H9 (cell line): ENCODE data around the gene MYOF. TPM values are rescaled to one million over a fixed set of nuclear protein-coding genes. Genes with fewer than 3 reads are reported as not detected.

Experiments
- DNase-seq: peaks from one replicate; pipeline ENCODE4 v3.0.0-alpha.2; 2017
- H2AFZ ChIP-seq: one replicate; pipeline ENCODE4 v1.6.1; 2013; ENCODE audit warnings: mild to moderate bottlenecking, low read length, control low read depth, moderate library complexity
- H2AK5ac ChIP-seq: 2 replicates; pipeline ENCODE4 v1.6.1; 2013; ENCODE audit warnings: low read length, control low read depth, mixed read lengths; ENCODE audit not compliant: insufficient read length
- H2BK120ac ChIP-seq: one replicate; pipeline ENCODE4 v1.6.1; 2013; ENCODE audit warnings: low read depth, mild to moderate bottlenecking, low read length, control low read depth, inconsistent platforms; ENCODE audit not compliant: poor library complexity, severe bottlenecking
- H2BK12ac ChIP-seq: 2 replicates; pipeline ENCODE4 v1.6.1; 2013; ENCODE audit warnings: low read length, control low read depth, mixed read lengths, low read depth; ENCODE audit not compliant: insufficient read length
- H2BK15ac ChIP-seq: 2 replicates; pipeline ENCODE4 v1.6.1; 2013; ENCODE audit warnings: low read depth, low read length, control low read depth
- H2BK20ac ChIP-seq: one replicate; pipeline ENCODE4 v1.6.1; 2013; ENCODE audit warnings: low read depth, mild to moderate bottlenecking, low read length, control low read depth, inconsistent platforms; ENCODE audit not compliant: poor library complexity, severe bottlenecking
- H2BK5ac ChIP-seq: 2 replicates; pipeline ENCODE4 v1.6.1; 2013; ENCODE audit warnings: low read length, control low read depth, mixed read lengths; ENCODE audit not compliant: insufficient read length
- H3K14ac ChIP-seq: 2 replicates; pipeline ENCODE4 v1.6.1; 2013; ENCODE audit warnings: low read length, control low read depth; ENCODE audit not compliant: insufficient read depth
- H3K18ac ChIP-seq: 2 replicates; pipeline ENCODE4 v1.6.1; 2013; ENCODE audit warnings: low read depth, mild to moderate bottlenecking, mixed read lengths, low read length, control low read depth; ENCODE audit not compliant: insufficient read length
- H3K23ac ChIP-seq: 2 replicates; pipeline ENCODE4 v1.6.1; 2013; ENCODE audit warnings: low read length, control low read depth, mixed read lengths, low read depth; ENCODE audit not compliant: insufficient read length
- H3K23me2 ChIP-seq: 2 replicates; pipeline ENCODE4 v1.6.1; 2013; ENCODE audit warnings: low read depth, mild to moderate bottlenecking, mixed read lengths, low read length, control low read depth; ENCODE audit not compliant: insufficient read length, poor library complexity, severe bottlenecking
- H3K27ac ChIP-seq: 2 replicates; pipeline ENCODE4 v1.5.1; 2013; ENCODE audit warnings: low read length, control low read depth, mixed read lengths, low read depth; ENCODE audit not compliant: insufficient read length
- H3K27me3 ChIP-seq: 2 replicates; pipeline ENCODE4 v1.6.1; 2013; ENCODE audit warnings: low read length, control low read depth, inconsistent platforms; ENCODE audit not compliant: insufficient read depth
- H3K4ac ChIP-seq: 2 replicates; pipeline ENCODE4 v1.6.1; 2013; ENCODE audit warnings: low read depth, mild to moderate bottlenecking, control low read depth, inconsistent platforms, low read length, moderate library complexity
- H3K4me1 ChIP-seq: 2 replicates; pipeline ENCODE4 v1.6.1; 2013; ENCODE audit warnings: low read length, control low read depth, inconsistent platforms; ENCODE audit not compliant: insufficient read depth
- H3K4me2 ChIP-seq: 2 replicates; pipeline ENCODE4 v1.6.1; 2013; ENCODE audit warnings: low read length, control low read depth, mixed read lengths; ENCODE audit not compliant: insufficient read length, insufficient read depth
- H3K56ac ChIP-seq: 2 replicates; pipeline ENCODE4 v1.6.1; 2013; ENCODE audit warnings: low read depth, mild to moderate bottlenecking, mixed read lengths, low read length, control low read depth; ENCODE audit not compliant: insufficient read length
- H3K79me1 ChIP-seq: 2 replicates; pipeline ENCODE4 v1.6.1; 2013; ENCODE audit warnings: low read depth, mild to moderate bottlenecking, moderate library complexity, low read length, control low read depth, inconsistent platforms; ENCODE audit not compliant: insufficient read depth, poor library complexity, severe bottlenecking
- H3K79me2 ChIP-seq: 2 replicates; pipeline ENCODE4 v1.6.1; 2013; ENCODE audit warnings: low read length, control low read depth, inconsistent platforms; ENCODE audit not compliant: insufficient read depth
- H3K9ac ChIP-seq: 2 replicates; pipeline ENCODE4 v1.6.1; 2013; ENCODE audit warnings: low read length, control low read depth, mixed read lengths; ENCODE audit not compliant: insufficient read length; ENCODE audit errors: extremely low read depth
- H3K9me3 ChIP-seq: one replicate; pipeline ENCODE4 v1.6.1; 2013; ENCODE audit warnings: low read depth, low read length, inconsistent platforms; ENCODE audit not compliant: control insufficient read depth
- H3T11ph ChIP-seq: one replicate; pipeline ENCODE4 v1.6.1; 2013; ENCODE audit warnings: mild to moderate bottlenecking, low read length, control low read depth, inconsistent platforms
- H4K20me1 ChIP-seq: one replicate; pipeline ENCODE4 v1.6.1; 2013; ENCODE audit not compliant: control insufficient read depth, insufficient read length, insufficient read depth
- H4K5ac ChIP-seq: 2 replicates; pipeline ENCODE4 v1.6.1; 2013; ENCODE audit warnings: low read depth, mild to moderate bottlenecking, mixed read lengths, low read length, control low read depth; ENCODE audit not compliant: insufficient read length
- H4K8ac ChIP-seq: replicated peaks from 2 replicates; pipeline ENCODE4 v1.6.1; 2013; ENCODE audit warnings: low read length, control low read depth, mixed read lengths, low read depth; ENCODE audit not compliant: insufficient read length
- H4K91ac ChIP-seq: 2 replicates; pipeline ENCODE4 v1.6.1; 2013; ENCODE audit warnings: low read depth, mild to moderate bottlenecking, moderate library complexity, mixed read lengths, low read length, control low read depth; ENCODE audit not compliant: insufficient read length
- H3K27ac Mint-ChIP-seq, 3 experiments: 2 replicates in 2 of 3; 3 replicates in 1 of 3; pipeline ENCODE4 v1.8.0; 2020 to 2021; ENCODE audit warnings: mixed read lengths in 3 of 3, mild to moderate bottlenecking in 1 of 3, moderate library complexity in 1 of 3
- H3K27me3 Mint-ChIP-seq: 2 replicates; pipeline ENCODE4 v1.8.0; 2021; ENCODE audit warnings: low read depth, mild to moderate bottlenecking, moderate library complexity, mixed read lengths
- H3K36me3 Mint-ChIP-seq, 3 experiments: 2 replicates in 2 of 3; 3 replicates in 1 of 3; pipeline ENCODE4 v1.8.0; 2020 to 2021; ENCODE audit warnings: low read depth in 3 of 3, mixed read lengths in 3 of 3; ENCODE audit not compliant: insufficient read depth in 1 of 3
- H3K4me1 Mint-ChIP-seq, 2 experiments: 2 replicates each; pipeline ENCODE4 v1.8.0; 2020; ENCODE audit warnings: mixed read lengths in 2 of 2
- H3K4me3 Mint-ChIP-seq, 2 experiments: 2 replicates in 1 of 2; 3 replicates in 1 of 2; pipeline ENCODE4 v1.8.0; 2020 to 2021; ENCODE audit warnings: mild to moderate bottlenecking in 2 of 2, mixed read lengths in 2 of 2, moderate library complexity in 1 of 2
- H3K9me3 Mint-ChIP-seq, 2 experiments: 2 replicates in 1 of 2; 3 replicates in 1 of 2; pipeline ENCODE4 v1.8.0; 2020; ENCODE audit warnings: mild to moderate bottlenecking in 2 of 2, mixed read lengths in 2 of 2, moderate library complexity in 1 of 2
- CTCF ChIP-seq: fragments of 200-600 bp; sonication (generic); conservative IDR thresholded peaks from 3 replicates; pipeline ENCODE4 v1.8.0; 2021; ENCODE audit warnings: antibody characterized with exemption, mild to moderate bottlenecking
- whole genome bisulfite sequencing: extraction: QIAGEN DNeasy Blood & Tissue Kit; methylation state at CpG from one replicate; pipeline ENCODE4 v1.1.7; 2013; ENCODE audit warnings: missing lambda C conversion rate, low lambda C conversion rate, mixed read lengths; ENCODE audit not compliant: insufficient read length; ENCODE audit errors: extremely low coverage; 5-methylcytosine and 5-hydroxymethylcytosine counted together
- total RNA-seq: library from RNA; stranded (reverse); gene quantifications from 2 replicates; pipeline ENCODE4 v1.2.1, GENCODE V29; 2021

The MYOF gene
- total RNA-seq, 1 experiment from 2014 or later = 2.8 TPM

GRCh38 chr10:93514521-93514920, 32.4 kb upstream of the MYOF start:
- Histone ChIP-seq H3K23me2 (no peaks in the 10 kb centered on the region), H2BK5ac (no peak overlapping the region), H2AFZ (no peak overlapping the region), H3K23ac (no peak overlapping the region), H3K4me2 (no peak overlapping the region), H2AK5ac (no peak overlapping the region), H3K14ac (no peak overlapping the region), H4K8ac (no peak overlapping the region), H3K79me1 (no peaks in the 10 kb centered on the region), H3K4me1 (no peaks in the 10 kb centered on the region), H3K27me3 (no peaks in the 10 kb centered on the region), H2BK15ac (no peak overlapping the region), H4K91ac (no peak overlapping the region), H3T11ph (no peak overlapping the region), H2BK120ac (no peak overlapping the region), H2BK20ac (no peak overlapping the region), H3K79me2 (no peaks in the 10 kb centered on the region), H3K9ac (no peak overlapping the region), H3K9me3 (peaks cover 8% of the 10 kb centered on the region), H3K18ac (no peak overlapping the region), H3K56ac (no peak overlapping the region), H2BK12ac (no peak overlapping the region), H4K20me1 (no peaks in the 10 kb centered on the region), H3K27ac (no peak overlapping the region), H3K4ac (no peak overlapping the region), H4K5ac (no peak overlapping the region)
- H3K36me3 Mint-ChIP-seq = peaks cover 29 to 65% (median 57%) of the 10 kb centered on the region in 3 experiments
- H3K27ac Mint-ChIP-seq = no peak overlapping the region; a peak in 1 of 7 replicates
- peaks cover 6 to 7% of the 10 kb centered on the region in 2 experiments for H3K4me1 Mint-ChIP-seq
- DNase-seq = no peak
- H3K4me3 Mint-ChIP-seq = no peak overlapping the region
- peaks cover 2 to 4% of the 10 kb centered on the region in 2 experiments; a peak in 4 of 5 replicates for H3K9me3 Mint-ChIP-seq
- no peaks in the 10 kb centered on the region for H3K27me3 Mint-ChIP-seq
- no peak for TF ChIP-seq CTCF
- WGBS = no CpG with 5 or more reads among the region's 4 CpGs
